Endothelial cell (in vitro differentiated cells): ENCODE data around the gene MXD4. TPM values are rescaled to one million over a fixed set of nuclear protein-coding genes. Genes with fewer than 3 reads are reported as not detected.

Experiments used
- DNase-seq: peaks from one replicate; pipeline ENCODE4 v3.0.0; 2021; ENCODE audit warnings: low spot score
- H3K27ac Mint-ChIP-seq: one replicate; pipeline ENCODE4 v1.8.0; 2021; ENCODE audit warnings: mixed read lengths, inconsistent platforms; ENCODE audit not compliant: unreplicated experiment
- H3K27me3 Mint-ChIP-seq: one replicate; pipeline ENCODE4 v1.8.0; 2021; ENCODE audit warnings: mild to moderate bottlenecking, moderate library complexity, mixed read lengths, inconsistent platforms; ENCODE audit not compliant: unreplicated experiment
- H3K36me3 Mint-ChIP-seq: one replicate; pipeline ENCODE4 v1.8.0; 2021; ENCODE audit warnings: mild to moderate bottlenecking, low read depth, mixed read lengths, inconsistent platforms; ENCODE audit not compliant: unreplicated experiment
- H3K4me1 Mint-ChIP-seq: one replicate; pipeline ENCODE4 v1.8.0; 2021; ENCODE audit warnings: mild to moderate bottlenecking, mixed read lengths, inconsistent platforms; ENCODE audit not compliant: unreplicated experiment
- H3K4me3 Mint-ChIP-seq: one replicate; pipeline ENCODE4 v1.8.0; 2021; ENCODE audit warnings: mild to moderate bottlenecking, mixed read lengths, inconsistent platforms; ENCODE audit not compliant: unreplicated experiment
- H3K9me3 Mint-ChIP-seq: one replicate; pipeline ENCODE4 v1.8.0; 2021; ENCODE audit warnings: mixed read lengths, inconsistent platforms; ENCODE audit not compliant: unreplicated experiment
- CTCF ChIP-seq: fragments of 200-600 bp; sonication (generic); IDR thresholded peaks from one replicate; pipeline ENCODE4 v1.5.0; 2021; ENCODE audit warnings: antibody characterized with exemption; ENCODE audit not compliant: unreplicated experiment
- total RNA-seq: library from RNA; stranded (reverse); fragmentation: NEBNext Ultra II Directional; extraction: Animal tissue kit (Norgen Biotek cat#: 25700); gene quantifications from one replicate; pipeline ENCODE4 v1.2.1, GENCODE V29; 2021; ENCODE audit not compliant: unreplicated experiment

MXD4 gene
- total RNA-seq, 1 donor from 2014 or later = 93.5 TPM

- TF ChIP-seq CTCF = no peak
- no peak overlapping the region for H3K4me3 Mint-ChIP-seq
- H3K4me1 Mint-ChIP-seq = no peaks in the 10 kb centered on the region
- H3K27ac Mint-ChIP-seq = no peak overlapping the region
- DNase-seq = no peak
- no peaks in the 10 kb centered on the region for H3K9me3 Mint-ChIP-seq
- H3K27me3 Mint-ChIP-seq = peaks cover 10% of the 10 kb centered on the region
- H3K36me3 Mint-ChIP-seq = peaks cover 14% of the 10 kb centered on the region
Measured at GRCh38 chr4:2301806-2302205, 39.9 kb upstream of the MXD4 start.

- Mint-ChIP-seq H3K27ac (no peak overlapping the region), H3K27me3 (peaks cover 10% of the 10 kb centered on the region), H3K36me3 (peaks cover 14% of the 10 kb centered on the region), H3K9me3 (no peaks in the 10 kb centered on the region), H3K4me1 (no peaks in the 10 kb centered on the region), H3K4me3 (no peak overlapping the region)
- TF ChIP-seq CTCF = no peak
- DNase-seq = no peak
Measured at GRCh38 chr4:2301225-2301642, 39.3 kb upstream of the MXD4 start.

GRCh38 chr4:2300431-2301224 lies 38.7 kb upstream of the MXD4 start:
- Mint-ChIP-seq H3K27me3 (peaks cover 10% of the 10 kb centered on the region), H3K9me3 (no peaks in the 10 kb centered on the region), H3K4me3 (no peak overlapping the region), H3K36me3 (peaks cover 14% of the 10 kb centered on the region), H3K4me1 (peaks cover 1% of the 10 kb centered on the region), H3K27ac (no peak overlapping the region)
- TF ChIP-seq CTCF = no peak
- DNase-seq = no peak

- H3K4me3 Mint-ChIP-seq = no peak overlapping the region
- H3K36me3 Mint-ChIP-seq = peaks cover 14% of the 10 kb centered on the region
- peaks cover 10% of the 10 kb centered on the region for H3K27me3 Mint-ChIP-seq
- DNase-seq = no peak
- no peaks in the 10 kb centered on the region for H3K9me3 Mint-ChIP-seq
- H3K4me1 Mint-ChIP-seq = peaks cover 5% of the 10 kb centered on the region
- no peak for TF ChIP-seq CTCF
- H3K27ac Mint-ChIP-seq = no peak overlapping the region
Measured at GRCh38 chr4:2299794-2300193, 37.9 kb upstream of the MXD4 start.

GRCh38 chr4:2298532-2298991 lies 36.7 kb upstream of the MXD4 start:
- no peak for DNase-seq
- Mint-ChIP-seq H3K9me3 (no peaks in the 10 kb centered on the region), H3K27me3 (peaks cover 10% of the 10 kb centered on the region), H3K4me1 (peaks cover 5% of the 10 kb centered on the region), H3K4me3 (no peak overlapping the region), H3K27ac (no peak overlapping the region), H3K36me3 (peaks cover 14% of the 10 kb centered on the region)
- no peak for TF ChIP-seq CTCF
